Measurements from ENCODE around the gene CDKN1B. TPM values are rescaled to one million over a fixed set of nuclear protein-coding genes. Genes with fewer than 3 reads are reported as not detected.

The CDKN1B gene
- total RNA-seq, 1 donor from 2014 or later, result 36.0 TPM

GRCh38 chr12:12741660-12742059, 24.5 kb downstream of the CDKN1B start:
- H3K27me3 Mint-ChIP-seq (ENCODE audit: unreplicated experiment), result peaks cover 3% of the 10 kb centered on the region
- no peak overlapping the region for H3K4me3 Mint-ChIP-seq (ENCODE audit: unreplicated experiment)
- peaks cover 2% of the 10 kb centered on the region for H3K9me3 Mint-ChIP-seq (ENCODE audit: unreplicated experiment)
- no peaks in the 10 kb centered on the region for H3K36me3 Mint-ChIP-seq (ENCODE audit: unreplicated experiment)
- no peaks in the 10 kb centered on the region for H3K4me1 Mint-ChIP-seq (ENCODE audit: low read depth, unreplicated experiment)
- TF ChIP-seq CTCF (IDR thresholded peaks at IDR 0.05; ENCODE audit: partially characterized antibody, unreplicated experiment), result no peak
- DNase-seq, result no peak
- H3K27ac Mint-ChIP-seq (ENCODE audit: unreplicated experiment), result no peak overlapping the region

- Mint-ChIP-seq H3K4me1 (ENCODE audit: low read depth, unreplicated experiment) (no peaks in the 10 kb centered on the region), H3K27me3 (ENCODE audit: unreplicated experiment) (peaks cover 4% of the 10 kb centered on the region)
Measured at GRCh38 chr12:12744546-12745305, 27.6 kb downstream of the CDKN1B start.

GRCh38 chr12:12745576-12746211, 28.5 kb downstream of the CDKN1B start:
- no peak for TF ChIP-seq CTCF (IDR thresholded peaks at IDR 0.05; ENCODE audit: partially characterized antibody, unreplicated experiment)
- Mint-ChIP-seq H3K27me3 (ENCODE audit: unreplicated experiment) (peaks cover 4% of the 10 kb centered on the region), H3K36me3 (ENCODE audit: unreplicated experiment) (no peaks in the 10 kb centered on the region), H3K4me3 (ENCODE audit: unreplicated experiment) (no peak overlapping the region), H3K9me3 (ENCODE audit: unreplicated experiment) (no peaks in the 10 kb centered on the region), H3K4me1 (ENCODE audit: low read depth, unreplicated experiment) (no peaks in the 10 kb centered on the region), H3K27ac (ENCODE audit: unreplicated experiment) (no peak overlapping the region)
- DNase-seq, result no peak

More at GRCh38 chr12:12744546-12745305, 27.6 kb downstream of the CDKN1B start:
- H3K36me3 Mint-ChIP-seq (ENCODE audit: unreplicated experiment), result no peaks in the 10 kb centered on the region
- no peaks in the 10 kb centered on the region for H3K9me3 Mint-ChIP-seq (ENCODE audit: unreplicated experiment)
- no peak overlapping the region for H3K27ac Mint-ChIP-seq (ENCODE audit: unreplicated experiment)
- no peak for TF ChIP-seq CTCF (IDR thresholded peaks at IDR 0.05; ENCODE audit: partially characterized antibody, unreplicated experiment)
- H3K4me3 Mint-ChIP-seq (ENCODE audit: unreplicated experiment), result no peak overlapping the region
- DNase-seq, result no peak

- no peak overlapping the region for H3K4me3 Mint-ChIP-seq (ENCODE audit: unreplicated experiment)
- no peaks in the 10 kb centered on the region for H3K4me1 Mint-ChIP-seq (ENCODE audit: low read depth, unreplicated experiment)
- no peaks in the 10 kb centered on the region for H3K36me3 Mint-ChIP-seq (ENCODE audit: unreplicated experiment)
- H3K9me3 Mint-ChIP-seq (ENCODE audit: unreplicated experiment), result no peaks in the 10 kb centered on the region
- H3K27me3 Mint-ChIP-seq (ENCODE audit: unreplicated experiment), result peaks cover 2% of the 10 kb centered on the region
- H3K27ac Mint-ChIP-seq (ENCODE audit: unreplicated experiment), result no peak overlapping the region
- no peak for TF ChIP-seq CTCF (IDR thresholded peaks at IDR 0.05; ENCODE audit: partially characterized antibody, unreplicated experiment)
- DNase-seq, result no peak
Measured at GRCh38 chr12:12747278-12747677, 30.1 kb downstream of the CDKN1B start.

- H3K9me3 Mint-ChIP-seq (ENCODE audit: unreplicated experiment), result no peaks in the 10 kb centered on the region
- TF ChIP-seq CTCF (IDR thresholded peaks at IDR 0.05; ENCODE audit: partially characterized antibody, unreplicated experiment), result no peak
- DNase-seq, result no peak
- H3K4me1 Mint-ChIP-seq (ENCODE audit: low read depth, unreplicated experiment), result no peaks in the 10 kb centered on the region
- no peak overlapping the region for H3K27ac Mint-ChIP-seq (ENCODE audit: unreplicated experiment)
- no peak overlapping the region for H3K4me3 Mint-ChIP-seq (ENCODE audit: unreplicated experiment)
- peaks cover 2% of the 10 kb centered on the region for H3K27me3 Mint-ChIP-seq (ENCODE audit: unreplicated experiment)
- no peaks in the 10 kb centered on the region for H3K36me3 Mint-ChIP-seq (ENCODE audit: unreplicated experiment)
Measured at GRCh38 chr12:12748044-12748443, 30.9 kb downstream of the CDKN1B start.
